ENCODE data around the gene SMPD3. TPM values are rescaled to one million over a fixed set of nuclear protein-coding genes. Genes with fewer than 3 reads are reported as not detected.
A peak's percentile ranks its signal among the peaks of the same experiment; 100 is the strongest.

Gene SMPD3
- total RNA-seq, 1 donor from 2014 or later = 85.4 TPM

DNA sequence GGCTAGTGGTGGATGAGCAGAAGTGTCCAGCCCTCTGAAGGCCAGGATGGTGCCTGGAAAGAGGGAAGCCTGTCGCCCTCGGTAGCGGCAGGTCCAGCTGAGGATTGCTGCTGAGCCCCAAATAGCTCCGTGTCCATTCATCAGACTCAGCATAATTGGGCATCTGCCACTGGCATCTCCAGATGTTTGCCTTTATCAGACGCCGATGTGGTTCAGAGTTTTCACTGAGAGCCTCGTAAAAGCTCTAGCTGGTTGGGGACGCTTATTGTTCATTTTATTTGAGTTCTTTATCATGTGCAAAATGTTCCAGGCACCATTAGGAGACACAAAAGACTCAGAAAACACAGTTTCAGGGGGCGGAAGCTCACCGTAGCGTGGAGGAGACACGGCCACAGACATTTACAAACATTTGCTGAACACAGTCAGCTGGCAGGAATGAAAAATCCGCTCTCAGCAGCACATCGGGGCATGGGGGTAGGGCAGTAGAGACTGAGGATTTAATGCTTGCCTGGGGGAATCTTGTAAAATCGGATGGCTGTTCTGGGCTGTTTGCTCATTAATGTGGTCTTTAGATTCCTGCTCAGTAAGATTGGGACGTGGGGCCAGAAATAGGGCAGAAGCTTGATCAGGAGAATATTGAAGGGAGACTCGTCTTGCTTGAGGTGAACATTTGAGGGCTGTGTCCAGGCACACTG is 41.7 kb downstream of the SMPD3 start:
- Mint-ChIP-seq H3K9me3 (ENCODE audit: unreplicated experiment) (peaks cover 4% of the 10 kb centered on the region), H3K27ac (ENCODE audit: unreplicated experiment) (peak overlapping the region; percentile 45), H3K36me3 (ENCODE audit: unreplicated experiment) (no peaks in the 10 kb centered on the region), H3K4me3 (ENCODE audit: unreplicated experiment) (peak overlapping the region; percentile 35), H3K27me3 (ENCODE audit: unreplicated experiment) (peaks cover 7% of the 10 kb centered on the region), H3K4me1 (ENCODE audit: low read depth, unreplicated experiment) (peaks cover 9% of the 10 kb centered on the region)
- DNase-seq = no peak
- TF ChIP-seq CTCF (IDR thresholded peaks at IDR 0.05; ENCODE audit: partially characterized antibody, unreplicated experiment) = no peak

DNA sequence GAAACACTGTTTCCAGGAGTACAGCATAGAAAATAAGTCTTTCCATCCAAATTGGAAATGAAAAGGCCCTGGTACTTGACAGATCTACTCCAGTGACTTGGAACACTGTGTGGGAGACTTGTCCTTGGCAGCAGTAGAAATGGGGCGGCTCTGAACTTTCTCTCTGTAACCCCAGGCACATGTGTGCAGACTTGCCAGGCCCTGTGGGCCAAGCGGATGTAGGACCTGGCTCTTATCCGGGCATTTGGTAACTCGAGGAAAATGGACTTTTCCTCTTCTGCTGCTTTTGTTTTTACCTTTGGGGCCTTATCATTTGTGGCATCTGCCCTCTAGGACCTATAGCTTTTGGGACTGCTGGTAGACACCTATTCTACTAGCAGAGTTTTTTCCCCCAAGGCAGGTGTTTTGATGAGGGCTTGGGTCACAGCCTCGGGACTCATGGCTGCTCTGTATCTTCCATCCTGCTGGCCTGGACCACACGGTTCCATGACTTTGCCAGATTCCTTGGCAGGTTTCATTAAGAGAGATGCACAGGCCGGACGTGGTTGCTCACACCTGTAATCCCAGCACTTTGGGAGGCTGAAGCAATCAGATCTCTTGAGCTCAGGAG is 43.5 kb downstream of the SMPD3 start:
- no peak for TF ChIP-seq CTCF (IDR thresholded peaks at IDR 0.05; ENCODE audit: partially characterized antibody, unreplicated experiment)
- no peaks in the 10 kb centered on the region for H3K9me3 Mint-ChIP-seq (ENCODE audit: unreplicated experiment)

DNA sequence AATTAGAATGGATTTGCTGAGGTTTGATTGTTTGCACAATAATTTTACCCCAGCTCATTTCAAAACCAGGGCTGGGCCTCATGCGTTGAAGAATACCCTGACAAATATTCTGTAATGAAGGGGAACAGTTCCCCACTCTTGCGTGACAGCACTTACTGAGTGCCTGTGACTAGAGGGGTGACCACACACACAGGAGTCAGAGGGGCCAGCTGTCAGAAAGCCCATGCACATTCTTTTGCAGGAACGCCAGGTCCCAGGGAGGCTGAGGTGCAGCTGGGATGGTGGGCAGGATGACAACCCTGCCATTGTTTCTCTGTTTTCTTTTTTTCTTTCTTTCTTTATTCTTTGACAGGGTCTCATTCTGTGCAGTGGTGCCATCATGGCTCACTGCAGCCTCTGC is 44.6 kb downstream of the SMPD3 start:
- Mint-ChIP-seq H3K4me1 (ENCODE audit: low read depth, unreplicated experiment) (peaks cover 9% of the 10 kb centered on the region), H3K4me3 (ENCODE audit: unreplicated experiment) (no peak overlapping the region), H3K27ac (ENCODE audit: unreplicated experiment) (no peak overlapping the region), H3K9me3 (ENCODE audit: unreplicated experiment) (no peaks in the 10 kb centered on the region), H3K36me3 (ENCODE audit: unreplicated experiment) (no peaks in the 10 kb centered on the region), H3K27me3 (ENCODE audit: unreplicated experiment) (peaks cover 8% of the 10 kb centered on the region)
- no peak for TF ChIP-seq CTCF (IDR thresholded peaks at IDR 0.05; ENCODE audit: partially characterized antibody, unreplicated experiment)
- DNase-seq = no peak

More for the DNA sequence above, 43.5 kb downstream of the SMPD3 start:
- peaks cover 8% of the 10 kb centered on the region for H3K27me3 Mint-ChIP-seq (ENCODE audit: unreplicated experiment)
- no peak overlapping the region for H3K4me3 Mint-ChIP-seq (ENCODE audit: unreplicated experiment)
- H3K36me3 Mint-ChIP-seq (ENCODE audit: unreplicated experiment) = no peaks in the 10 kb centered on the region
- DNase-seq = no peak
- H3K27ac Mint-ChIP-seq (ENCODE audit: unreplicated experiment) = no peak overlapping the region
- H3K4me1 Mint-ChIP-seq (ENCODE audit: low read depth, unreplicated experiment) = peaks cover 9% of the 10 kb centered on the region

DNA sequence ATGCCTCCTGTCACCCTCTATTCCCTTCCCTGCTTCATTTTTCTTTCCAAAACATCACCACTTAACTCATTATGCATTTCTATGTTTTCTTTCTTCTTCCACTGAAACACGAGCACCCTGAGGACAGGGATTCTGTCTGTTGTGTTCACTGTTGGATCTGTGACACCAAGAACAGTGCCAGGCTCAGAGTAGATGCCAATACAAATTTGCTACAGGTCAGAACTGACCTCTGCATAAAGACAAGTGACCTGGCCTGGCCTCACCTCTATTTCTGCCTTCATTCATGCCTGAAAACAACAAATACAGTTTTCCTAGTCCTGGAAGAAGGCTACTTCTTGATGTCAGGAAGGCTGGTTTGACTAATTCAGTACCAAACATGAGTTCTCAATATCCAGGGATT is 45.1 kb downstream of the SMPD3 start:
- Mint-ChIP-seq H3K27me3 (ENCODE audit: unreplicated experiment) (peaks cover 11% of the 10 kb centered on the region), H3K27ac (ENCODE audit: unreplicated experiment) (peak overlapping the region; percentile 7), H3K4me1 (ENCODE audit: low read depth, unreplicated experiment) (peaks cover 9% of the 10 kb centered on the region), H3K4me3 (ENCODE audit: unreplicated experiment) (no peak overlapping the region), H3K9me3 (ENCODE audit: unreplicated experiment) (no peaks in the 10 kb centered on the region), H3K36me3 (ENCODE audit: unreplicated experiment) (no peaks in the 10 kb centered on the region)
- no peak for TF ChIP-seq CTCF (IDR thresholded peaks at IDR 0.05; ENCODE audit: partially characterized antibody, unreplicated experiment)
- no peak for DNase-seq

DNA sequence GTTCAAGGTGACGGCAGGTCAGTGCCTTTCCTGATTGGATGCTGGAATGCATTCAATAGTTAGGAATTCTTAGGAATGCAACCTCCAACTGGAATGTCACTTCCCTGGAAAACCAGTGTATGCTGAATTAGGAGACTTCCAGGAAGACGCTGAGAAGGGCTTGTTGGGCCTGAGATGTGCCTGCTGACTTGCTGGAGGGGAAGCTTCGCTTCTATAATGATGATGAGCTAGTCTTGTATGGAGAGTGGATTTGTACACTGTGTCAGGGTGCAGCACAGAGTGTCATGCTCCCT is 45.6 kb downstream of the SMPD3 start:
- no peak for DNase-seq
- Mint-ChIP-seq H3K27me3 (ENCODE audit: unreplicated experiment) (peaks cover 12% of the 10 kb centered on the region), H3K36me3 (ENCODE audit: unreplicated experiment) (no peaks in the 10 kb centered on the region), H3K4me3 (ENCODE audit: unreplicated experiment) (no peak overlapping the region), H3K9me3 (ENCODE audit: unreplicated experiment) (no peaks in the 10 kb centered on the region), H3K27ac (ENCODE audit: unreplicated experiment) (no peak overlapping the region), H3K4me1 (ENCODE audit: low read depth, unreplicated experiment) (peaks cover 9% of the 10 kb centered on the region)
- no peak for TF ChIP-seq CTCF (IDR thresholded peaks at IDR 0.05; ENCODE audit: partially characterized antibody, unreplicated experiment)

Measured in glutamatergic neuron (in vitro differentiated cells).